ENCODE data around the gene PPP1R26. TPM values are rescaled to one million over a fixed set of nuclear protein-coding genes. Genes with fewer than 3 reads are reported as not detected.
"Not testable (repeated sequence)": the region's sequence is repeated elsewhere in the genome, so short reads cannot be mapped to it uniquely, and the experiment has no call there.

Gene PPP1R26
- total and polyA plus RNA-seq, 9 of the 15 experiments (the other 6 are each of a cell fraction or from before 2014, with no cell fraction given) = 0.77 to 26.8 (median 9.3) TPM

GRCh38 chr9:135441105-135442071 is 38.2 kb upstream of the PPP1R26 start (continued):
- TF ChIP-seq VEZF1 (CRISPR knock-in tag; IDR thresholded peaks at IDR 0.05) (peak; percentile 51), TEAD1 (CRISPR knock-in tag; IDR thresholded peaks at IDR 0.05) (0 out of 4 replicates have a peak, but pooled peaks of 1 of the 2 experiments have one; percentile 27), YY1 (IDR thresholded peaks at IDR 0.05; ENCODE audit: borderline replicate concordance in 1 of 3, control insufficient read depth in 1 of 3, extremely low read depth in 1 of 3, insufficient read depth in 3 of 3, insufficient read length in 1 of 3, insufficient replicate concordance in 2 of 3, low read depth in 1 of 3, low read length in 2 of 3) (peak in 1 of 3 experiments; percentile 16), CREB3 (tag; conservative IDR thresholded peaks at IDR 0.05; ENCODE audit: low read depth) (peak; percentile 84), ZNF197 (CRISPR knock-in tag; IDR thresholded peaks at IDR 0.05; ENCODE audit: low read depth) (0 out of 2 replicates have a peak, but pooled peaks have one; percentile 66), ZBTB7A (IDR thresholded peaks at IDR 0.05; ENCODE audit: borderline replicate concordance, control insufficient read depth, low read depth, low read length) (peak; percentile 35; the same call in 1 of the 2 replicates), ZBTB17 (CRISPR knock-in tag; IDR thresholded peaks at IDR 0.05) (peak; percentile 49; the same call in 1 of the 2 replicates), ZKSCAN1 (IDR thresholded peaks at IDR 0.05; ENCODE audit: low read depth, low read length) (peak; percentile 90), KLF6 (CRISPR knock-in tag; IDR thresholded peaks at IDR 0.05; ENCODE audit: borderline replicate concordance) (peak; percentile 78), NEUROD1 (IDR thresholded peaks at IDR 0.05; ENCODE audit: borderline replicate concordance, low read depth, low read length, partially characterized antibody) (peak; percentile 35), KLF1 (tag; IDR thresholded peaks at IDR 0.05) (peak; percentile 52; the same call in 1 of the 2 replicates), ATF1 (tag; IDR thresholded peaks at IDR 0.05) (peak; percentile 44), SMARCA4 (IDR thresholded peaks at IDR 0.05) (peak; percentile 47)
- TF ChIP-seq, protein P1, sequence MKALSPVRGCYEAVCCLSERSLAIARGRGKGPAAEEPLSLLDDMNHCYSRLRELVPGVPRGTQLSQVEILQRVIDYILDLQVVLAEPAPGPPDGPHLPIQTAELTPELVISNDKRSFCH (CRISPR knock-in tag; IDR thresholded peaks at IDR 0.05) = not testable (repeated sequence)
- TF ChIP-seq, protein P1 (tag; IDR thresholded peaks at IDR 0.05) = peak; percentile 86
- TF ChIP-seq, protein P2, sequence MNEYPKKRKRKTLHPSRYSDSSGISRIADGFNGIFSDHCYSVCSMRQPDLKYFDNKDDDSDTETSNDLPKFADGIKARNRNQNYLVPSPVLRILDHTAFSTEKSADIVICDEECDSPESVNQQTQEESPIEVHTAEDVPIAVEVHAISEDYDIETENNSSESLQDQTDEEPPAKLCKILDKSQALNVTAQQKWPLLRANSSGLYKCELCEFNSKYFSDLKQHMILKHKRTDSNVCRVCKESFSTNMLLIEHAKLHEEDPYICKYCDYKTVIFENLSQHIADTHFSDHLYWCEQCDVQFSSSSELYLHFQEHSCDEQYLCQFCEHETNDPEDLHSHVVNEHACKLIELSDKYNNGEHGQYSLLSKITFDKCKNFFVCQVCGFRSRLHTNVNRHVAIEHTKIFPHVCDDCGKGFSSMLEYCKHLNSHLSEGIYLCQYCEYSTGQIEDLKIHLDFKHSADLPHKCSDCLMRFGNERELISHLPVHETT (CRISPR knock-in tag; conservative IDR thresholded peaks at IDR 0.05 in 1 of 2, IDR thresholded peaks at IDR 0.05 in 1 of 2) = peak in 1 of 2 experiments; percentile 91; a peak in 2 of 4 replicates
- TF ChIP-seq, protein P3, sequence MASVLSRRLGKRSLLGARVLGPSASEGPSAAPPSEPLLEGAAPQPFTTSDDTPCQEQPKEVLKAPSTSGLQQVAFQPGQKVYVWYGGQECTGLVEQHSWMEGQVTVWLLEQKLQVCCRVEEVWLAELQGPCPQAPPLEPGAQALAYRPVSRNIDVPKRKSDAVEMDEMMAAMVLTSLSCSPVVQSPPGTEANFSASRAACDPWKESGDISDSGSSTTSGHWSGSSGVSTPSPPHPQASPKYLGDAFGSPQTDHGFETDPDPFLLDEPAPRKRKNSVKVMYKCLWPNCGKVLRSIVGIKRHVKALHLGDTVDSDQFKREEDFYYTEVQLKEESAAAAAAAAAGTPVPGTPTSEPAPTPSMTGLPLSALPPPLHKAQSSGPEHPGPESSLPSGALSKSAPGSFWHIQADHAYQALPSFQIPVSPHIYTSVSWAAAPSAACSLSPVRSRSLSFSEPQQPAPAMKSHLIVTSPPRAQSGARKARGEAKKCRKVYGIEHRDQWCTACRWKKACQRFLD (CRISPR knock-in tag; IDR thresholded peaks at IDR 0.05) = peak; percentile 78
- not testable (repeated sequence) for TF ChIP-seq ATF1 (CRISPR knock-in tag; IDR thresholded peaks at IDR 0.05)

Data from K562 (cell line).